C4-2B (cell line): ENCODE data around the gene RCCD1.

Experiments used
- CTCF ChIP-seq: fragments of 450-650 bp; conservative IDR thresholded peaks from 2 replicates; pipeline ENCODE4 v1.5.1; 2017; ENCODE audit warnings: mild to moderate bottlenecking
- ZFX ChIP-seq: fragments of 450-650 bp; IDR thresholded peaks from 2 replicates; pipeline ENCODE4 v1.6.1; 2017

GRCh38 chr15:90981681-90982080 is 27.0 kb downstream of the RCCD1 start:
- TF ChIP-seq ZFX (no peak), CTCF (no peak)
